Measurements from ENCODE around the gene TOR1AIP1. TPM values are rescaled to one million over a fixed set of nuclear protein-coding genes. Genes with fewer than 3 reads are reported as not detected.
A peak's percentile ranks its signal among the peaks of the same experiment; 100 is the strongest.
"Not testable (repeated sequence)": the region's sequence is repeated elsewhere in the genome, so short reads cannot be mapped to it uniquely, and the experiment has no call there.

The TOR1AIP1 gene
- total RNA-seq (ENCODE audit: insufficient read depth, low replicate concordance) = 83.3 TPM

GRCh38 chr1:179882253-179883039 is at the start of gene TOR1AIP1:
Gene TOR1AIP1 (plus strand): TSS chr1:179882285. CDS start chr1:179882503, 218 bp downstream.
- DNase-seq (ENCODE audit: low spot score) = peak; percentile 99

- not testable (repeated sequence) for DNase-seq (ENCODE audit: low spot score)
Observed at GRCh38 chr1:179836686-179837445, 45.2 kb upstream of the TOR1AIP1 start.

GRCh38 chr1:179840107-179840506 is 42.0 kb upstream of the TOR1AIP1 start:
- no peak for DNase-seq (ENCODE audit: low spot score)

- DNase-seq (ENCODE audit: low spot score) = no peak
Observed at GRCh38 chr1:179848233-179848632, 33.9 kb upstream of the TOR1AIP1 start.

GRCh38 chr1:179853102-179853501 is 29.0 kb upstream of the TOR1AIP1 start:
- no peak for DNase-seq (ENCODE audit: low spot score)

- not testable (repeated sequence) for DNase-seq (ENCODE audit: low spot score)
Observed at GRCh38 chr1:179855831-179856230, 26.3 kb upstream of the TOR1AIP1 start.

- DNase-seq (ENCODE audit: low spot score) = no peak
Observed at GRCh38 chr1:179856296-179856695, 25.8 kb upstream of the TOR1AIP1 start.

GRCh38 chr1:179857009-179857408 is 25.1 kb upstream of the TOR1AIP1 start:
- no peak for DNase-seq (ENCODE audit: low spot score)

GRCh38 chr1:179860652-179861051 is 21.4 kb upstream of the TOR1AIP1 start:
- DNase-seq (ENCODE audit: low spot score) = no peak

- DNase-seq (ENCODE audit: low spot score) = no peak
Observed at GRCh38 chr1:179865377-179865776, 16.7 kb upstream of the TOR1AIP1 start.

GRCh38 chr1:179866616-179867015 is 15.5 kb upstream of the TOR1AIP1 start:
- DNase-seq (ENCODE audit: low spot score) = no peak

GRCh38 chr1:179867493-179868330 is 14.4 kb upstream of the TOR1AIP1 start:
- DNase-seq (ENCODE audit: low spot score) = peak; percentile 40

- peak; percentile 9 for DNase-seq (ENCODE audit: low spot score)
Observed at GRCh38 chr1:179870870-179871269, 11.2 kb upstream of the TOR1AIP1 start.

GRCh38 chr1:179871940-179872339 is 10.1 kb upstream of the TOR1AIP1 start:
- peak; percentile 7 for DNase-seq (ENCODE audit: low spot score)

- no peak for DNase-seq (ENCODE audit: low spot score)
Observed at GRCh38 chr1:179872558-179872957, 9.5 kb upstream of the TOR1AIP1 start.

- no peak for DNase-seq (ENCODE audit: low spot score)
Observed at GRCh38 chr1:179873438-179873851, 8.6 kb upstream of the TOR1AIP1 start.

- no peak for DNase-seq (ENCODE audit: low spot score)
Observed at GRCh38 chr1:179875596-179876299, 6.3 kb upstream of the TOR1AIP1 start.

- peak; percentile 42 for DNase-seq (ENCODE audit: low spot score)
Observed at GRCh38 chr1:179876300-179876715, 5.8 kb upstream of the TOR1AIP1 start.

- peak; percentile 93 for DNase-seq (ENCODE audit: low spot score)
Observed at GRCh38 chr1:179877586-179878265, 4.4 kb upstream of the TOR1AIP1 start, which contains the start of gene TOR1AIP2. Gene TOR1AIP2 (minus strand): TSS chr1:179877803. CDS start chr1:179852665, 25,138 bp downstream.

GRCh38 chr1:179879797-179880196 is 2.3 kb upstream of the TOR1AIP1 start:
- no peak for DNase-seq (ENCODE audit: low spot score)

Measured in umbilical cord (tissue), 2 donors.